H1 (cell line): Measurements from ENCODE around the gene SPATS2L. TPM values are rescaled to one million over a fixed set of nuclear protein-coding genes. Genes with fewer than 3 reads are reported as not detected.

Experiments used
- CREB1 ChIP-seq: IDR thresholded peaks from 2 replicates; pipeline ENCODE4 v1.6.1; 2012; ENCODE audit warnings: inconsistent platforms
- ZNF274 ChIP-seq: IDR thresholded peaks from 2 replicates; pipeline ENCODE4 v1.7.0; 2012; ENCODE audit warnings: low read length, borderline replicate concordance; ENCODE audit errors: extremely low read depth
- polyA plus RNA-seq, 7 experiments: library from polyadenylated mRNA; depleted of rRNA in 3 of 7; stranded (reverse) in 5 of 7; unstranded in 2 of 7; fragments of >200 nt in 5 of 7; fragments of 200-250 nt in 2 of 7; gene quantifications; 1 replicate in 5 of 7; 2 replicates in 1 of 7; 4 replicates in 1 of 7; pipeline versions ENCODE4 v1.2.1 to v1.2.3, GENCODE V29; 2011 to 2013; ENCODE audit warnings: missing spikeins in 2 of 7, mixed read lengths in 2 of 7
- total RNA-seq: library from RNA; stranded (reverse); fragmentation: NEBNext Ultra II Directional; extraction: Animal tissue kit (Norgen Biotek cat#: 25700); gene quantifications from 2 replicates; pipeline ENCODE4 v1.2.1, GENCODE V29; 2021
- TF ChIP-seq, protein P1 (sequence below): IDR thresholded peaks from 2 replicates; pipeline ENCODE4 v1.6.1; 2011; ENCODE audit warnings: low read length, improper control_type of control experiment

SPATS2L gene
- total and polyA plus RNA-seq, 2 of the 8 experiments (the other 6 are each of a cell fraction or from before 2014, with no cell fraction given) = 67.3 to 189 TPM

DNA sequence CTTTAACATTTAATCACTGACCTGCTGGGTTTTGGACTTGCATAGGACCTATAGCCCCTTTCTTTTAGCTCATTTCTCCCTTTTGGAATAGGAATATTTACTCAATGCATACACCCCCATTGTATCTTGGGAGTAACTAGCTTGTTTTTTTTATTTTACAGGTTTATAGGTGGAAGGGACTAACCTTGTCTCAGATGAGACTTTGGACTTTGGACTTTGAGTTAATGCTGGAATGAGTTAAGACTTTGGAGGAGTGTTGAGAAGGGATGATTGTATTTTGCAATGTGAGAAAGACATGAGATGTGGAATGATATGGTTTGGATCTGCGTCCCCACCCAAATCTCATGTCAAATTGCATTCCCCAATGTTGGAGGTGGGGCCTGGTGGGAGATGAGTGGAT lies 43.2 kb upstream of the SPATS2L start (continued):
- no peak for TF ChIP-seq ZNF274
- TF ChIP-seq, protein P1, sequence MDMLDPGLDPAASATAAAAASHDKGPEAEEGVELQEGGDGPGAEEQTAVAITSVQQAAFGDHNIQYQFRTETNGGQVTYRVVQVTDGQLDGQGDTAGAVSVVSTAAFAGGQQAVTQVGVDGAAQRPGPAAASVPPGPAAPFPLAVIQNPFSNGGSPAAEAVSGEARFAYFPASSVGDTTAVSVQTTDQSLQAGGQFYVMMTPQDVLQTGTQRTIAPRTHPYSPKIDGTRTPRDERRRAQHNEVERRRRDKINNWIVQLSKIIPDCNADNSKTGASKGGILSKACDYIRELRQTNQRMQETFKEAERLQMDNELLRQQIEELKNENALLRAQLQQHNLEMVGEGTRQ = no peak
- no peak for TF ChIP-seq CREB1
